Measurements from ENCODE around the gene RSRC1. TPM values are rescaled to one million over a fixed set of nuclear protein-coding genes. Genes with fewer than 3 reads are reported as not detected.

The RSRC1 gene
- total RNA-seq, 1 experiment from 2014 or later: 37.9 TPM

GRCh38 chr3:158158969-158159368 is 49.1 kb downstream of the RSRC1 start:
- Mint-ChIP-seq H3K36me3 (ENCODE audit: insufficient read depth in 1 of 3, low read depth in 3 of 3) (peaks cover 3 to 7% (median 5%) of the 10 kb centered on the region in 3 experiments; a peak in 6 of 7 replicates), H3K4me3 (no peak overlapping the region), H3K27ac (no peak overlapping the region), H3K4me1 (no peaks in the 10 kb centered on the region), H3K27me3 (ENCODE audit: low read depth) (no peaks in the 10 kb centered on the region), H3K9me3 (no peaks in the 10 kb centered on the region)
- Histone ChIP-seq H3K56ac (ENCODE audit: insufficient read length, low read depth, low read length) (no peak overlapping the region), H3K23me2 (ENCODE audit: insufficient read length, low read depth, low read length, poor library complexity, severe bottlenecking) (no peaks in the 10 kb centered on the region), H2BK20ac (ENCODE audit: low read depth, low read length, poor library complexity, severe bottlenecking) (no peak overlapping the region), H4K5ac (ENCODE audit: insufficient read length, low read depth, low read length) (no peak overlapping the region), H3K9ac (ENCODE audit: extremely low read depth, insufficient read length, low read length) (no peak overlapping the region), H4K20me1 (ENCODE audit: control insufficient read depth, insufficient read depth, insufficient read length) (no peaks in the 10 kb centered on the region), H3K79me1 (ENCODE audit: insufficient read depth, low read depth, low read length, poor library complexity, severe bottlenecking) (no peaks in the 10 kb centered on the region), H3K18ac (ENCODE audit: insufficient read length, low read depth, low read length) (no peak overlapping the region), H4K8ac (replicated peaks; ENCODE audit: insufficient read length, low read depth, low read length) (no peak overlapping the region), H3K4me2 (ENCODE audit: insufficient read depth, insufficient read length, low read length) (no peak overlapping the region), H3K4me1 (ENCODE audit: insufficient read depth, low read length) (no peaks in the 10 kb centered on the region), H3K4ac (ENCODE audit: low read depth, low read length) (no peak overlapping the region), H3K79me2 (ENCODE audit: insufficient read depth, low read length) (no peaks in the 10 kb centered on the region), H2AK5ac (ENCODE audit: insufficient read length, low read length) (no peak overlapping the region), H4K91ac (ENCODE audit: insufficient read length, low read depth, low read length) (no peak overlapping the region), H2BK12ac (ENCODE audit: insufficient read length, low read depth, low read length) (no peak overlapping the region), H2BK120ac (ENCODE audit: low read depth, low read length, poor library complexity, severe bottlenecking) (no peak overlapping the region), H2AFZ (ENCODE audit: low read length) (no peak overlapping the region), H3K14ac (ENCODE audit: insufficient read depth, low read length) (no peak overlapping the region), H2BK5ac (ENCODE audit: insufficient read length, low read length) (no peak overlapping the region), H3K27me3 (ENCODE audit: insufficient read depth, low read length) (no peaks in the 10 kb centered on the region), H3K9me3 (ENCODE audit: control insufficient read depth, low read depth, low read length) (no peaks in the 10 kb centered on the region), H2BK15ac (ENCODE audit: low read depth, low read length) (no peak overlapping the region), H3T11ph (ENCODE audit: low read length) (no peak overlapping the region), H3K27ac (ENCODE audit: insufficient read length, low read depth, low read length) (no peak overlapping the region), H3K23ac (ENCODE audit: insufficient read length, low read depth, low read length) (no peak overlapping the region)
- no peak for TF ChIP-seq CTCF (conservative IDR thresholded peaks at IDR 0.05)
- DNase-seq: no peak
